ENCODE data around the gene CNOT6. TPM values are rescaled to one million over a fixed set of nuclear protein-coding genes. Genes with fewer than 3 reads are reported as not detected.

CNOT6 gene
- total RNA-seq, 1 donor from 2014 or later = 47.7 TPM

- no peak for DNase-seq (ENCODE audit: low read depth)
Observed at GRCh38 chr5:180619563-180619915, 125.4 kb downstream of the CNOT6 start.

DNA sequence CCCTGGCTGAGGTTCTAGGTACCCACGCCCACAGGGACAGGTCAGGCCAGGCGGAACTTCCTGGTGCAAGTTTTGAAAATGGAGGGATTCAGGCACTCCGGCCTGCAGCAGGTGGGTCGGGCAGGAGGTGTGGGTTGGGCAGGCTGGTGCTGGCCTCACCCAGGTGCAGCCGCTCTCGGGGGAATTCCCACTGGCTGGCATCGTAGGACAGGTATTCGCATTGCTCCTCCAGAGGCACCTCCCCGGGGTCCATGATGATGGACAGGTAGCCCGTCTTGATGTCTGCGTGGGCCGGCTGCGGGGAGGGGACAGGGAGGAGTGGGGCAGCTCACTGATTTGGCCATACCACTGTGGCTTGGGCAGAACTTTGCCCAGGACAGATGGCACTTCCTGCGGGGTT lies 125.8 kb downstream of the CNOT6 start:
- DNase-seq (ENCODE audit: low read depth) = no peak

GRCh38 chr5:180621311-180621710 lies 127.1 kb downstream of the CNOT6 start:
- DNase-seq (ENCODE audit: low read depth) = no peak

GRCh38 chr5:180622910-180623309 lies 128.7 kb downstream of the CNOT6 start:
- DNase-seq (ENCODE audit: low read depth) = no peak

DNA sequence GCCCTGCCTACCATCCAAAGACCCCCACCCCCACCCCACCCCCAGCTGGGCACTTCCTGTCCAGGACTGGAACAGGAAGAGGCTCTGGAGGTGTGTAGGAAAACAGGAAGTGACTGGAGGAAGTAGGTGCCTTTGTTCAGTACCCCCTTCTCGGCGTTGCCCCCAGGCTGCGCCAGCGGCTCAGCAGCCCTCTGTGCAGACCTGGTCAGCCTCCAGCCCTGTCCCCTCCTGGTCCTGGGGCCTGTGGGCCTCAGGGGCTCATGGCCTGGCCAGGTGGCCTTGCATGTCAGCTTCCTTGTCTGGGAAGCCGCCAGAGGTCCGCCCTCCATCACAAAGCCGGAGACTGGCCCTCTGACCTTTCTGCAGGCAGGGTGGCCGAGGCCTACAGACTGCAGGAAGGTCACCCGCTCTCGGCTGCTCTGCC lies 129.2 kb downstream of the CNOT6 start:
- DNase-seq (ENCODE audit: low read depth) = no peak

GRCh38 chr5:180623844-180624243 lies 129.7 kb downstream of the CNOT6 start:
- no peak for DNase-seq (ENCODE audit: low read depth)

GRCh38 chr5:180624587-180624986 lies 130.4 kb downstream of the CNOT6 start:
- no peak for DNase-seq (ENCODE audit: low read depth)

GRCh38 chr5:180625125-180625790 lies 131.1 kb downstream of the CNOT6 start:
- DNase-seq (ENCODE audit: low read depth) = no peak

GRCh38 chr5:180625791-180626660 lies 131.8 kb downstream of the CNOT6 start:
- no peak for DNase-seq (ENCODE audit: low read depth)

DNA sequence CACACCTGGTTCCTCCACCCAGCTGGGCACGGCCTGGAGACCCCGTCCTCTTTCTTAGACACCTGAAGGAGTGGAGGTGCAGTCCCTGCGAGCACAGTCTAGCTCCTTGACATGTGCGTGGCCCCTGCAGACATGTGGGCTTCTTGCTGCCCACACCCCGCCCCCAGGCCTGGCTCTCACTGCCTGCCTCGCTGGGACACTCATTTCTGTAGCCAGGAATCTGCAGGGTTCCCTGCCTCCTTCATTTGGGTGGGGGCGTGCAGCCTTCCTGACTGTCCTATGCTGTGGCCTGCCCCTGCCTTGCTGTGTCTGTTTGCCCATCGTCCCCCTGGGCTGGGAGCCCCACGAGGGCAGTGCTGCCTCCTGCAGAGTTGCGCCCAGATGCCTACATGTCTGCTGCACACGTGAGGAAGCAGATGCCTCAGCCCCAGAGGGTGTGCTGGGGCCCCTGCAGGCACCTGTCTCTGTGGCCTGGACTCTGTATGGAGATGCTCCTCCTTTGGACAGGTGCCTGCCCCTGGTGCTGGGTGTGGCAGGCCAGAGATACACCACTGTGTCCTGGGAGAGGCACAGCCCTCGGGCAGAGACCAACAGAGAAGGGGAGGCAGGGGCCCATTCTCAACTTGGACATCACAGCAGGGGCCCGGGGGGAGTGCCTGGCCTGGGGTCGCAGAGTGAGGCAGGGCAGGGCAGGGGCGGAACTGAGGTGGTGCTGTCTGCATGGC lies 132.6 kb downstream of the CNOT6 start:
- DNase-seq (ENCODE audit: low read depth) = no peak

GRCh38 chr5:180627386-180628120 lies 133.4 kb downstream of the CNOT6 start:
- no peak for DNase-seq (ENCODE audit: low read depth)

Other genes starting within 250 kb of the CNOT6 start
- gene MAPK9, start 202.3 kb upstream of the CNOT6 start, total RNA-seq = 31.3 and 32.3 TPM in 2 replicates
- 2.6 and 10.2 TPM in 2 replicates for gene GFPT2, start 141.0 kb upstream of the CNOT6 start, total RNA-seq
- not detected in 2 replicates for gene SCGB3A1, start 97.1 kb downstream of the CNOT6 start, total RNA-seq
- 0.35 and 0.55 TPM in 2 replicates for gene FLT4, start 155.2 kb downstream of the CNOT6 start, total RNA-seq
- not detected in 2 replicates for gene OR2Y1, start 245.7 kb downstream of the CNOT6 start, total RNA-seq

Data from renal cortical epithelial cell (primary cell).